HepG2 (cell line): Measurements from ENCODE around the gene FCER1G. TPM values are rescaled to one million over a fixed set of nuclear protein-coding genes. Genes with fewer than 3 reads are reported as not detected.

Experiments
- CBX5 ChIP-seq: sonication (generic); formaldehyde crosslinking; IDR thresholded peaks from 2 replicates; pipeline ENCODE4 v1.4.0; 2020; ENCODE audit warnings: missing genetic modification reagents, borderline replicate concordance
- ETS1 ChIP-seq: sonication (generic); formaldehyde crosslinking; IDR thresholded peaks from 2 replicates; pipeline ENCODE4 v1.4.0; 2020; ENCODE audit warnings: missing genetic modification reagents
- IRF9 ChIP-seq: sonication (generic); formaldehyde crosslinking; IDR thresholded peaks from 2 replicates; pipeline ENCODE4 v1.8.0; 2022; ENCODE audit warnings: missing genetic modification reagents, mild to moderate bottlenecking, borderline replicate concordance
- KLF16 ChIP-seq, 2 experiments: sonication (generic) in 1 of 2; formaldehyde crosslinking in 1 of 2; IDR thresholded peaks; 2 replicates each; pipeline versions ENCODE4 v1.6.1 to v1.8.0; 2016 to 2023; ENCODE audit warnings: missing genetic modification reagents in 2 of 2, missing compliant biosample characterization in 1 of 2
- NCOR1 ChIP-seq: fragments of 200-600 bp; sonication (generic); IDR thresholded peaks from 2 replicates; pipeline ENCODE4 v1.7.0; 2017; ENCODE audit warnings: antibody characterized with exemption, low read length, borderline replicate concordance
- NFYC ChIP-seq: IDR thresholded peaks from 2 replicates; pipeline ENCODE4 v1.6.1; 2016; ENCODE audit warnings: missing genetic modification reagents, missing compliant biosample characterization
- POLR2AphosphoS5 ChIP-seq: IDR thresholded peaks from 2 replicates; pipeline ENCODE4 v1.6.1; 2012; ENCODE audit warnings: low read depth, low read length
- TCF12 ChIP-seq, 2 experiments: fragments of 450-650 bp in 1 of 2; sonication (generic) in 1 of 2; formaldehyde crosslinking in 1 of 2; IDR thresholded peaks; 2 replicates each; pipeline versions ENCODE4 v1.6.1 to v1.8.0; 2017 to 2022; ENCODE audit warnings: antibody characterized with exemption in 1 of 2, mild to moderate bottlenecking in 1 of 2, missing genetic modification reagents in 1 of 2, moderate library complexity in 1 of 2
- TFDP2 ChIP-seq: sonication (generic); formaldehyde crosslinking; IDR thresholded peaks from 2 replicates; pipeline ENCODE4 v1.4.0; 2020; ENCODE audit warnings: missing genetic modification reagents
- TOE1 ChIP-seq: sonication (generic); formaldehyde crosslinking; IDR thresholded peaks from 2 replicates; pipeline ENCODE4 v1.4.0; 2020; ENCODE audit warnings: mild to moderate bottlenecking, missing genetic modification reagents
- ZNF143 ChIP-seq: sonication (generic); formaldehyde crosslinking; IDR thresholded peaks from 2 replicates; pipeline ENCODE4 v1.4.0; 2020; ENCODE audit warnings: missing genetic modification reagents
- ZNF225 ChIP-seq: sonication (generic); formaldehyde crosslinking; IDR thresholded peaks from 2 replicates; pipeline ENCODE4 v1.4.0; 2020; ENCODE audit warnings: mild to moderate bottlenecking, missing genetic modification reagents
- ZNF235 ChIP-seq: sonication (generic); formaldehyde crosslinking; IDR thresholded peaks from 2 replicates; pipeline ENCODE4 v1.8.1; 2023; ENCODE audit warnings: mild to moderate bottlenecking, missing genetic modification reagents, borderline replicate concordance
- ZNF260 ChIP-seq: sonication (generic); formaldehyde crosslinking; IDR thresholded peaks from 2 replicates; pipeline ENCODE4 v1.4.0; 2020; ENCODE audit warnings: missing genetic modification reagents, low read depth, mild to moderate bottlenecking, borderline replicate concordance
- ZNF430 ChIP-seq: sonication (generic); formaldehyde crosslinking; IDR thresholded peaks from 2 replicates; pipeline ENCODE4 v1.9.0; 2021; ENCODE audit warnings: mild to moderate bottlenecking, missing genetic modification reagents
- ZNF646 ChIP-seq: sonication (generic); formaldehyde crosslinking; IDR thresholded peaks from 2 replicates; pipeline ENCODE4 v1.9.0; 2021; ENCODE audit warnings: mild to moderate bottlenecking, missing genetic modification reagents
- ZNF678 ChIP-seq: sonication (generic); formaldehyde crosslinking; IDR thresholded peaks from 2 replicates; pipeline ENCODE4 v1.4.0; 2020; ENCODE audit warnings: mild to moderate bottlenecking, missing genetic modification reagents
- ZNF776 ChIP-seq: sonication (generic); formaldehyde crosslinking; IDR thresholded peaks from 2 replicates; pipeline ENCODE4 v1.4.0; 2020; ENCODE audit warnings: mild to moderate bottlenecking, missing genetic modification reagents
- polyA plus RNA-seq, 8 experiments: library from polyadenylated mRNA; depleted of rRNA in 3 of 8; stranded (reverse) in 7 of 8; unstranded in 1 of 8; fragments of >200 nt; fragmentation: Illumina TruSeq in 4 of 8; extraction: Trizol in 4 of 8; gene quantifications; 2 replicates each; pipeline versions ENCODE4 v1.2.1 to v1.2.3, GENCODE V29; 2011 to 2016; ENCODE audit warnings: low read depth in 4 of 8, missing spikeins in 1 of 8, mixed read lengths in 1 of 8; ENCODE audit not compliant: insufficient read depth in 1 of 8
- total RNA-seq, 5 experiments: library from RNA; depleted of rRNA; stranded (reverse); fragments of >200 nt; fragmentation: Illumina TruSeq; extraction: Trizol; gene quantifications; 2 replicates each; pipeline ENCODE4 v1.2.3, GENCODE V29; 2016; ENCODE audit warnings: low read depth in 1 of 5

The FCER1G gene
- total and polyA plus RNA-seq, 2 of the 13 experiments (the other 11 are each of a cell fraction or from before 2014, with no cell fraction given): 1.3 to 6.4 TPM

DNA sequence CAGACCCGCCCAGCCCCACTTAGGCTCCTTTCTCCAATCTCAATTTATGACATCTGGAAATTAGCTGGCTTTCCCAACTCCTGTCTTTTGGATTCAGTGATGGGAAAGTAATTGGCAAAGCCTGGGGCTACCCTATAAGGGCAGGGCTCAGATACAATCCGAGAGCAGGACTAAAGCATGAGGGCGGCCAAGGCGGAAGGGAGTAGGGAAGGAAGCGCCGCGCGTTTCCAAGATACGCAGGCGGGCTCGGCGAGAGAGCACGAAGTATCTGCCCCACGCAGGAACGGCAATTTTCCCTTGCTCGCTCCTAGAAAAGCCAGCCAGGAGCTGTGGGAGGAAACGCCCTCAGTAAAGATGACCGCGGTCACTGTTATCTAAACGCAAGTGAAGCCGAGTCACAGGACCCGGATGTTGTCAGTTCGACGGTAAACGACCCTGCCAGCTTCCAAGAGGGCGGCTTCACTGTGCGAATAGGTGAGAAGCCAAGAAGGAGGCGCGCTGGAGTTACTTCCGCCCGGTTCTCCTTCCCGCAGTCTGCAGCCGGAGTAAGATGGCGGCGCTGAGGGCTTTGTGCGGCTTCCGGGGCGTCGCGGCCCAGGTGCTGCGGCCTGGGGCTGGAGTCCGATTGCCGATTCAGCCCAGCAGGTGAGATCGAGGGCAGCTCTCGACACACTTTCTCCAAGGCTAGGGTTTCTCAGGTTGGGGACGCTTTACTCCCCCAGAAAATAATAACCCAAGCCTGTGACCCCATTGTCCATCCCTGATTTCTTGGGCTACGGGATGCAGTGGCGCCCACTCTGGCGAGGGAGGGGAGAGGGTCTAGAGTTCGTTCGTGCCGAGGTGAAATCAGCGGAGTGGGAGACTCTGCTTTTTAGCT is 13.0 kb upstream of the FCER1G start, which contains the start of gene NDUFS2 (continued):
- TF ChIP-seq ZNF143 (CRISPR knock-in tag) (peak; percentile 63; the same call in 1 of the 2 replicates), KLF16 (CRISPR knock-in tag; IDR thresholded peaks at IDR 0.05) (peak in 1 of 2 experiments; percentile 87; a peak in 2 of 4 replicates), CBX5 (CRISPR knock-in tag) (no peak; the same call in 1 of the 2 replicates), ZNF678 (peak; percentile 82), TCF12 (IDR thresholded peaks at IDR 0.05) (no peak), TCF12 (CRISPR knock-in tag; IDR thresholded peaks at IDR 0.05) (no peak), ZNF646 (CRISPR knock-in tag) (no peak), ZNF225 (CRISPR knock-in tag) (0 out of 2 replicates have a peak, but pooled peaks have one; percentile 50), IRF9 (CRISPR knock-in tag) (peak; percentile 77; the same call in 1 of the 2 replicates), ZNF235 (CRISPR knock-in tag) (no peak), ZNF776 (CRISPR knock-in tag) (no peak), ZNF430 (no peak), NCOR1 (no peak), TFDP2 (peak; percentile 39; the same call in 1 of the 2 replicates), ZNF260 (CRISPR knock-in tag) (no peak), TOE1 (CRISPR knock-in tag) (no peak), POLR2AphosphoS5 (peak; percentile 81), NFYC (CRISPR knock-in tag) (no peak; the same call in 1 of the 2 replicates), ETS1 (0 out of 2 replicates have a peak, but pooled peaks have one; percentile 12)
